ENCODE measurements around the gene SDF4. TPM values are rescaled to one million over a fixed set of nuclear protein-coding genes. Genes with fewer than 3 reads are reported as not detected.

Gene SDF4
- total and polyA plus RNA-seq, 12 donors, result 95.6 to 184 (median 123) TPM

DNA sequence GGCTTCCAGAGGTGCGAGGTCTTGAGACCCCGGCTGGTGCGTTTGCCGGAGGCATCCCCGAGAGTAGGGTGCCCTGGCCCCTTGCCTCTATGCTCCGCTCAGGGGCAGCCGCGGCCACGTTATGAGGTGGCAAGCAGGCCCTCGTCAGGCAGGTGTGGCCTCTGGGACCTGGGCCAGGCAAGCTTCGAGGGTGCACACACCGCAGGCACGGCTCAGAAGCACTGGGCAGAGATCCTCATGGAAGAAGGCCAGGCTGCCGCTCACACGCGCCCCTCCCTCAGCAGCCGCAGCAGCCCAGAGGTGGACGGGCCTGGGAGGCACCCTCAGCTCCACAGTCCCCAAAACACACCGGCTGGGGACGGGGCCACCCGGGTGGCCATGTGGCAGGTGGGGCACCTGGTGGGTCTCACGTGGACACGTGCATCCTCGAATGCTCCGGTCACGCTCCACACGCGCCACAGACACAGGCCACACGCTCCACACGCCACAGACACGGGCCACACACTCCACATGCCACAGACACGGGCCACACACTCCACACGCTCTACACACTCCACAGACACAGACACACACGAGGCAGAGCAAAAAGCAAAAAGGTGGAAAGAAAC lies 6.5 kb downstream of the SDF4 start:
- intact Hi-C loops (cut with DNase I), result no loop called here
- TF ChIP-seq, protein P1, sequence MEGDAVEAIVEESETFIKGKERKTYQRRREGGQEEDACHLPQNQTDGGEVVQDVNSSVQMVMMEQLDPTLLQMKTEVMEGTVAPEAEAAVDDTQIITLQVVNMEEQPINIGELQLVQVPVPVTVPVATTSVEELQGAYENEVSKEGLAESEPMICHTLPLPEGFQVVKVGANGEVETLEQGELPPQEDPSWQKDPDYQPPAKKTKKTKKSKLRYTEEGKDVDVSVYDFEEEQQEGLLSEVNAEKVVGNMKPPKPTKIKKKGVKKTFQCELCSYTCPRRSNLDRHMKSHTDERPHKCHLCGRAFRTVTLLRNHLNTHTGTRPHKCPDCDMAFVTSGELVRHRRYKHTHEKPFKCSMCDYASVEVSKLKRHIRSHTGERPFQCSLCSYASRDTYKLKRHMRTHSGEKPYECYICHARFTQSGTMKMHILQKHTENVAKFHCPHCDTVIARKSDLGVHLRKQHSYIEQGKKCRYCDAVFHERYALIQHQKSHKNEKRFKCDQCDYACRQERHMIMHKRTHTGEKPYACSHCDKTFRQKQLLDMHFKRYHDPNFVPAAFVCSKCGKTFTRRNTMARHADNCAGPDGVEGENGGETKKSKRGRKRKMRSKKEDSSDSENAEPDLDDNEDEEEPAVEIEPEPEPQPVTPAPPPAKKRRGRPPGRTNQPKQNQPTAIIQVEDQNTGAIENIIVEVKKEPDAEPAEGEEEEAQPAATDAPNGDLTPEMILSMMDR (IDR thresholded peaks at IDR 0.05), result no peak
- Histone ChIP-seq H3K4me3 (no peak overlapping the region), H3K27ac (no peak overlapping the region), H3K9me3 (no peaks in the 10 kb centered on the region), H3K27me3 (no peaks in the 10 kb centered on the region), H3K4me1 (peaks cover 5 to 39% (median 16%) of the 10 kb centered on the region in 9 donors), H3K36me3 (peaks cover 0 to 88% (median 46%) of the 10 kb centered on the region in 9 donors)
- ATAC-seq (peak in 4 of 8 donors; percentile 3 to 27 (median 12)), DNase-seq (no peak)
- 86 to 90% methylated on average over 34 of the region's 34 CpGs for WGBS, 2 donors

DNA sequence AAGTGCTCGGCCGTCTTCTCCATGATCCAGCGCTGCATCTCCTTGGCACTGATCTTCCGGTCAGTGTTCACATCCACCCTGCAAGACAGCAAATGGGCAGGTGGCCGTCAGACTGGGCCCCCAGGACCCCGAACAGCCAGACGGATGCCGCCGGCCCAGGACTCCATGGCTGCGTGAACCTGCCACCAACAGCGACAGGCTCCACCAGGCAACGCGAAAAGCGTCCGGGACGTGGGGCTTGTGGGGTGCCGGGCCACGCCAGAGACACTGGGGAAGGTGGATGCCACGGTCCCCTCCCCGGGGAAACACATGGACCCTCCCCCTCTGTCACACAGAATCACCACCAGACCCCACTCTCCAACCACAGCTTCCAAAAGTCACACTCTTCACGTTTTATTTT lies 7.9 kb downstream of the SDF4 start:
- TF ChIP-seq, protein P1 (IDR thresholded peaks at IDR 0.05), result no peak
- DNase-seq, result no peak
- Histone ChIP-seq H3K9me3 (no peaks in the 10 kb centered on the region), H3K4me1 (peaks cover 0 to 24% (median 5%) of the 10 kb centered on the region in 9 donors), H3K4me3 (no peak overlapping the region), H3K27ac (no peak overlapping the region), H3K27me3 (no peaks in the 10 kb centered on the region), H3K36me3 (peaks cover 0 to 99% (median 54%) of the 10 kb centered on the region in 9 donors)
- no peak for ATAC-seq
- intact Hi-C loops (cut with DNase I), result no loop called here
- WGBS, 2 donors, result 93 to 94% methylated on average over 21 of the region's 21 CpGs

DNA sequence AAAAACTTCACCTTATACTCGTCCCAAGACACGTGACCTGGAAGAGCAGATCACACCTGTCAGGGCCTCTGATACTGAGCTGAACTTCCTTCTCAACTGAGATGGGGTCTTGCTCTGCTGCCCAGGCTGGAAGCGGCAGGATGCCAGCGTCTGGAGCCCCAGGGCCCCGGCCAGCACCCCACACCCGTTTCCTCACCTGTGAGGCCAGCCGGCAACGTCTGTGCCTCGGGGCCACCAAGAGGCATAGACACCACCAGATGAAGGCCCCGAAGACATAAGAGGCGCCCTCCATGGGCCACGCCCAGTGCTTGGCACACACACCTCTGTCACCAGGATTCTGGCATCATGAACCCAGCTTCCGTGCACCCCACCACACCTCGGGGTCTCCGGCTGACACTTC lies 8.5 kb downstream of the SDF4 start:
- DNase-seq (no peak), ATAC-seq (no peak)
- Histone ChIP-seq H3K36me3 (peaks cover 0 to 99% (median 56%) of the 10 kb centered on the region in 9 donors), H3K4me1 (peaks cover 0 to 20% (median 5%) of the 10 kb centered on the region in 9 donors), H3K27ac (no peak overlapping the region), H3K4me3 (no peak overlapping the region), H3K27me3 (no peaks in the 10 kb centered on the region), H3K9me3 (no peaks in the 10 kb centered on the region)
- intact Hi-C loops (cut with DNase I), result no loop called here
- WGBS, 2 donors, result 96 to 97% methylated on average over 15 of the region's 15 CpGs
- TF ChIP-seq, protein P1 (IDR thresholded peaks at IDR 0.05), result no peak

DNA sequence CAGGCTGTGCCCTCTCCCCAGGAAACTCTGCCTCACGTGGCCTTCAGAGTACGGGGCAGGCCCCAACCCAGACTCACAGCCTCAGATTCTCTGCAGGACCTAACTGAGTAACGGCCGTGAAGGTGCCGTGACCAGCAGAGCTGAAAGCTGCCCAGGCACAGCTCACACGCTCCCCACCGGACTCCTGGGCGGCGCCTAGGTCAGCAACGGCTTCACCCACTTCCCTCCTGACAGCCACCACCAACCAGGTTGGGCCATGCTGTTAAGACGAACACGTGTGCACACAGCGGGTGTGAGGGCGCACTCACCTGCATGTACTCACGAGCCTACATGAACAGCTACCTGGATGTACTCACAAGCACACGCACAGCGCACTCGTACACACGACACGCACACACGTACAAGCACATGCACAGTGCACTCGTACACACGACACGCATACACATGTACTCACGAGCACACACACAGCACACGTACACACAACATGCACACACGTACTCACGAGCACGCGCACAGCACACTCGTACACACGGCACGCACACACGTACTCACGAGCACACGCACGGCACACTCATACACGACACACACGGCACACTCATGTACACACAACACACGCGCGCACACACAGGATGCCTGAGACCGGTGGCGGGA lies 9.1 kb downstream of the SDF4 start:
- DNase-seq, result no peak
- H3K4me1 ChIP-seq, result peaks cover 0 to 26% (median 5%) of the 10 kb centered on the region in 9 donors
- no peaks in the 10 kb centered on the region for H3K27me3 ChIP-seq
- no peak overlapping the region for H3K27ac ChIP-seq
- H3K9me3 ChIP-seq, result no peaks in the 10 kb centered on the region
- 93% methylated on average over 44 of the region's 44 CpGs for WGBS, 2 donors
- TF ChIP-seq, protein P1 (IDR thresholded peaks at IDR 0.05), result no peak
- intact Hi-C loops (cut with DNase I), result no loop called here
- no peak overlapping the region for H3K4me3 ChIP-seq
- peaks cover 0 to 99% (median 56%) of the 10 kb centered on the region in 9 donors for H3K36me3 ChIP-seq
- no peak for ATAC-seq
